ENCODE results near the gene FSTL5. TPM values are rescaled to one million over a fixed set of nuclear protein-coding genes. Genes with fewer than 3 reads are reported as not detected.

FSTL5 gene
- total RNA-seq, 1 experiment from 2014 or later, result 0.55 TPM

GRCh38 chr4:161522031-161522430, 641.8 kb downstream of the FSTL5 start (continued):
- no peak for TF ChIP-seq MLX (CRISPR knock-in tag; IDR thresholded peaks at IDR 0.05)
- no peak for TF ChIP-seq ZMAT4 (CRISPR knock-in tag; IDR thresholded peaks at IDR 0.05)

GRCh38 chr4:161519611-161520010, 644.2 kb downstream of the FSTL5 start:
- TF ChIP-seq CTCF (IDR thresholded peaks at IDR 0.05) (no peak), PRRX2 (CRISPR knock-in tag; IDR thresholded peaks at IDR 0.05) (no peak), MXD4 (CRISPR knock-in tag; IDR thresholded peaks at IDR 0.05; ENCODE audit: borderline replicate concordance) (no peak), ZNF138 (CRISPR knock-in tag; conservative IDR thresholded peaks at IDR 0.05) (no peak)
- peaks cover 12% of the 10 kb centered on the region for H3K4me1 Mint-ChIP-seq
- DNase-seq (ENCODE audit: low spot score) (no peak), ATAC-seq (no peak)
- H3K9me3 Mint-ChIP-seq, result no peaks in the 10 kb centered on the region
- no peaks in the 10 kb centered on the region for H3K27me3 Mint-ChIP-seq (ENCODE audit: low read depth)
- no peak overlapping the region for H3K4me3 Mint-ChIP-seq
- ChIA-PET CTCF (no interaction called here), POLR2A (no interaction called here)
- H3K36me3 Mint-ChIP-seq, result no peaks in the 10 kb centered on the region
- no peak overlapping the region for H3K27ac Mint-ChIP-seq

GRCh38 chr4:161517941-161518340, 645.9 kb downstream of the FSTL5 start:
- no peak overlapping the region for H3K4me3 Mint-ChIP-seq
- ChIA-PET POLR2A (no interaction called here), CTCF (no interaction called here)
- no peak overlapping the region for H3K27ac Mint-ChIP-seq
- H3K36me3 Mint-ChIP-seq, result no peaks in the 10 kb centered on the region
- H3K9me3 Mint-ChIP-seq, result peaks cover 4% of the 10 kb centered on the region
- TF ChIP-seq IRF1 (CRISPR knock-in tag; IDR thresholded peaks at IDR 0.05), result no peak
- TF ChIP-seq FOXP1 (CRISPR knock-in tag; IDR thresholded peaks at IDR 0.05; ENCODE audit: borderline replicate concordance), result no peak
- TF ChIP-seq E2F1 (CRISPR knock-in tag; IDR thresholded peaks at IDR 0.05), result no peak
- TF ChIP-seq ATF2 (CRISPR knock-in tag; IDR thresholded peaks at IDR 0.05; ENCODE audit: borderline replicate concordance, low read depth), result no peak
- DNase-seq (ENCODE audit: low spot score) (no peak), ATAC-seq (no peak)
- no peaks in the 10 kb centered on the region for H3K27me3 Mint-ChIP-seq (ENCODE audit: low read depth)
- H3K4me1 Mint-ChIP-seq, result peaks cover 4% of the 10 kb centered on the region

GRCh38 chr4:161505141-161505540, 658.7 kb downstream of the FSTL5 start:
- TF ChIP-seq MAX (CRISPR knock-in tag; IDR thresholded peaks at IDR 0.05) (no peak), E2F4 (CRISPR knock-in tag; IDR thresholded peaks at IDR 0.05; ENCODE audit: borderline replicate concordance, low read depth) (no peak)
- ChIA-PET POLR2A (no interaction called here), CTCF (no interaction called here)
- ATAC-seq, result no peak
- Mint-ChIP-seq H3K27ac (no peak overlapping the region), H3K4me1 (no peaks in the 10 kb centered on the region), H3K4me3 (no peak overlapping the region), H3K36me3 (no peaks in the 10 kb centered on the region), H3K9me3 (no peaks in the 10 kb centered on the region), H3K27me3 (ENCODE audit: low read depth) (no peaks in the 10 kb centered on the region)
- DNase-seq (ENCODE audit: low spot score), result no peak
